Neuron (in vitro differentiated cells): ENCODE results near the gene TTR.

ENCODE experiments used
- H2AFZ ChIP-seq: one replicate; pipeline ENCODE4 v1.6.1; 2013; ENCODE audit warnings: low read depth, mild to moderate bottlenecking, inconsistent platforms, low read length, moderate library complexity
- H3K27me3 ChIP-seq: one replicate; pipeline ENCODE4 v1.6.1; 2013; ENCODE audit warnings: low read length; ENCODE audit not compliant: insufficient read depth
- H3K36me3 ChIP-seq: one replicate; pipeline ENCODE4 v1.6.1; 2013; ENCODE audit warnings: low read length; ENCODE audit not compliant: insufficient read depth
- H3K4me1 ChIP-seq: one replicate; pipeline ENCODE4 v1.6.1; 2013; ENCODE audit warnings: low read length; ENCODE audit not compliant: insufficient read depth
- H3K4me3 ChIP-seq: 2 replicates; pipeline ENCODE4 v1.5.1; 2013; ENCODE audit warnings: mild to moderate bottlenecking, low read length, moderate library complexity
- H3K9me3 ChIP-seq: one replicate; pipeline ENCODE4 v1.6.1; 2013; ENCODE audit warnings: low read length

The TTR gene

GRCh38 chr18:31565782-31566512, 25.7 kb upstream of the TTR start:
- Histone ChIP-seq H3K27me3 (peaks cover 5% of the 10 kb centered on the region), H3K4me3 (no peak overlapping the region), H3K9me3 (no peaks in the 10 kb centered on the region), H2AFZ (no peak overlapping the region), H3K4me1 (peaks cover 7% of the 10 kb centered on the region), H3K36me3 (no peaks in the 10 kb centered on the region)

DNA sequence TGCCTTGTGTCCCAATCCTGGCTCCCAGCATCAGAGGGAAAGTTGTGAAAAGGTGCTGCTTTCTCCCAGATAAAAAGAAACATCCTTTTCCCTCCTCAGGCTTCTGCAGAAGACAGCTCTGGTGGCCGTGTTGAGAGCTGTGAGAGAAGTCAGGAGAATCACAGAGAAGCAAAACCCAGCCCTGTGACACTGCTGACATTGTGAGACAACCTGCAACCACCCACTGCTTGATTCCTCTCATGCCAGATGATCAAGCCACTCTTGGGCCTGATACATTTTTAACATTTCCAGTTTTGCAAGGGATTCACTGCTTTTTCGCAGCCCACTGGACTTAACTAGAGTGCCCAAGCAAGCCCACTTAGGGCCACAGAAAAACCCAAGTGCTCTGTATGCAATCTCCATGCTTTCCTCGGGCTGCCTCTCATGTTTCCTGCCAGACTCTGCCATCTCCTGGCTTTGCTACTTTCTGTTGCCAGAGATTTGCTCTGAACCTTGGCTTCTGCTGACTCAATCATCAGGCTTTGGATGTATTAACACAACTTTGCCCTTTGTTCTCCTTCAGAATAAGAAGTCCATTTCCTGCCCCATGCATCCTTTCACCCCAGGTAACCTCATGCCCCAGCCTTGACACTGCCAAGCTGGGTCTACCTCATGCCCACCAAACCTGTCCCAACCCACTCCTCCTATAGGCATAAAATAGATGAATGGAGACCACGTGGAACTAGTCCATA, 24.9 kb upstream of the TTR start:
- Histone ChIP-seq H3K4me1 (peaks cover 11% of the 10 kb centered on the region), H3K36me3 (no peaks in the 10 kb centered on the region), H2AFZ (no peak overlapping the region), H3K27me3 (peaks cover 5% of the 10 kb centered on the region), H3K9me3 (no peaks in the 10 kb centered on the region), H3K4me3 (no peak overlapping the region)

DNA sequence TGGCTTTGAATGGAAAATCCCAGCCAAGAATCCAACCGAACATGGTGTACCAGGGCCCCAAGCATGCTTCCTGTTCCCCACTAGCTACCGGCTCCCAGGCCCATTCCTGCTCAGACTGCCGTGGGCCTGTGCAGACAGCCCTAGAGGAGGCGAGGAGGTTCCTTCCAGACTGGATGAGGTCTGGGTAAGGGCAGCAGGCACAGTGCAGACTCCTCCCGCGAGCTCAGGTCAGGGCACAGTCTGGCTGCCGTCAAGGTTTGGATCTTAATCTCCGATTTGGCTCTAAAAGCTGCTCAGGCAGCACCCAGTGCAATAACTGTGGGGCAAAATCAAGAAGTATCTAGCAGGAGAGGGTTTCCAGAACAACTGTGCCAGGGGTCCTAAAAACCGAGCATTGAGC, 19.3 kb upstream of the TTR start:
- no peaks in the 10 kb centered on the region for H3K27me3 ChIP-seq
- peaks cover 13% of the 10 kb centered on the region for H3K4me1 ChIP-seq
- no peaks in the 10 kb centered on the region for H3K9me3 ChIP-seq
- no peak overlapping the region for H3K4me3 ChIP-seq
- no peak overlapping the region for H2AFZ ChIP-seq
- no peaks in the 10 kb centered on the region for H3K36me3 ChIP-seq

GRCh38 chr18:31573051-31573450, 18.6 kb upstream of the TTR start:
- peaks cover 13% of the 10 kb centered on the region for H3K4me1 ChIP-seq
- H3K27me3 ChIP-seq: no peaks in the 10 kb centered on the region
- H3K36me3 ChIP-seq: no peaks in the 10 kb centered on the region
- no peaks in the 10 kb centered on the region for H3K9me3 ChIP-seq
- H3K4me3 ChIP-seq: no peak overlapping the region
- no peak overlapping the region for H2AFZ ChIP-seq

GRCh38 chr18:31574359-31574758, 17.3 kb upstream of the TTR start:
- no peaks in the 10 kb centered on the region for H3K36me3 ChIP-seq
- H3K4me1 ChIP-seq: peaks cover 13% of the 10 kb centered on the region
- H3K9me3 ChIP-seq: no peaks in the 10 kb centered on the region
- no peak overlapping the region for H3K4me3 ChIP-seq
- H3K27me3 ChIP-seq: no peaks in the 10 kb centered on the region
- H2AFZ ChIP-seq: no peak overlapping the region

- Histone ChIP-seq H3K4me3 (no peak overlapping the region), H3K36me3 (no peaks in the 10 kb centered on the region), H3K27me3 (no peaks in the 10 kb centered on the region), H2AFZ (no peak overlapping the region), H3K9me3 (no peaks in the 10 kb centered on the region), H3K4me1 (peaks cover 13% of the 10 kb centered on the region)
Measured at GRCh38 chr18:31575515-31576257, 16.0 kb upstream of the TTR start.

DNA sequence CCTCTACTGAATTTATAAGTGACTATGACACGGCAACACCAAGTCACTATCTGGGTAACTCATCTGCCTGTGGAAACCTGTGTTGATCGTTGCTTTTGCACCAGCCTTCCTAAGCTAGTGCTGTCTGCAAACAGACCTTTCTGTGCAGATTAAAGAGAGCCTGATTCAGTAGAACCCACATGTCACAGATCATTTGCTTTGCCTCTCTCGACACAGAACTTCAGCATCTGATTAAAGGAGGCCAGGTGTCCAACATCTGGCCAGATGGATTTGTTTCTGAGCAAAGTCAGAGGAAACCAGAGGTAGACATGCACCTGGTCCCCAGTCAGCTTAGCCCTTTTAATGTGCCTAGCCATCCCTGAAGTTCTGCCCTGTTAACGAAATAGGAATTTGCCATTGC, 15.0 kb upstream of the TTR start:
- no peaks in the 10 kb centered on the region for H3K9me3 ChIP-seq
- no peaks in the 10 kb centered on the region for H3K36me3 ChIP-seq

GRCh38 chr18:31577195-31577594, 14.5 kb upstream of the TTR start:
- H2AFZ ChIP-seq: no peak overlapping the region
- H3K27me3 ChIP-seq: no peaks in the 10 kb centered on the region
- no peaks in the 10 kb centered on the region for H3K9me3 ChIP-seq
- H3K4me1 ChIP-seq: peaks cover 8% of the 10 kb centered on the region
- no peak overlapping the region for H3K4me3 ChIP-seq
- no peaks in the 10 kb centered on the region for H3K36me3 ChIP-seq

More for the DNA sequence above, 15.0 kb upstream of the TTR start:
- H3K27me3 ChIP-seq: no peaks in the 10 kb centered on the region
- no peak overlapping the region for H3K4me3 ChIP-seq
- H2AFZ ChIP-seq: no peak overlapping the region
- H3K4me1 ChIP-seq: peaks cover 10% of the 10 kb centered on the region

- Histone ChIP-seq H3K4me3 (no peak overlapping the region), H3K27me3 (no peaks in the 10 kb centered on the region), H3K4me1 (peaks cover 8% of the 10 kb centered on the region), H3K36me3 (no peaks in the 10 kb centered on the region), H3K9me3 (no peaks in the 10 kb centered on the region), H2AFZ (no peak overlapping the region)
Measured at GRCh38 chr18:31578126-31578525, 13.6 kb upstream of the TTR start.

DNA sequence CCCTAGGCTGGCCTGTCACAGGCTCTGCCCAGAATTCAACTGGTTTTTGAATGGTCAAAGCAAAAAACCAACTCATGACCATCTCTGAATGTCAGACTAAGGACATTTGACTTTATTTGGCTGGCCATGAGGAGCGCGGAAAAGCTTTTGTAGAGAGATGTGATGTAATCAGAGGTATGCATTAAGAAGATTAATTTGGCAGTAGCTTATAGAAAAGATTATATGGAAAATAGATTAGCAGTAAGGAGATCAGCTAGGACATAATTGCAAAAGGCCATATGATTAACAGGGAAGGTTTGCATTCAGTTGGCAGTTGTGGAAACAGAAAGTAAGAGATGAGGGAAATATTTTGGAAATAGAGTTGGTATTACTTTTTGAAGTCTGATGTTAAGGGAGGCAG, 12.3 kb upstream of the TTR start:
- Histone ChIP-seq H3K9me3 (no peaks in the 10 kb centered on the region), H3K36me3 (no peaks in the 10 kb centered on the region), H3K4me3 (no peak overlapping the region), H2AFZ (no peak overlapping the region), H3K4me1 (peaks cover 8% of the 10 kb centered on the region), H3K27me3 (no peaks in the 10 kb centered on the region)

DNA sequence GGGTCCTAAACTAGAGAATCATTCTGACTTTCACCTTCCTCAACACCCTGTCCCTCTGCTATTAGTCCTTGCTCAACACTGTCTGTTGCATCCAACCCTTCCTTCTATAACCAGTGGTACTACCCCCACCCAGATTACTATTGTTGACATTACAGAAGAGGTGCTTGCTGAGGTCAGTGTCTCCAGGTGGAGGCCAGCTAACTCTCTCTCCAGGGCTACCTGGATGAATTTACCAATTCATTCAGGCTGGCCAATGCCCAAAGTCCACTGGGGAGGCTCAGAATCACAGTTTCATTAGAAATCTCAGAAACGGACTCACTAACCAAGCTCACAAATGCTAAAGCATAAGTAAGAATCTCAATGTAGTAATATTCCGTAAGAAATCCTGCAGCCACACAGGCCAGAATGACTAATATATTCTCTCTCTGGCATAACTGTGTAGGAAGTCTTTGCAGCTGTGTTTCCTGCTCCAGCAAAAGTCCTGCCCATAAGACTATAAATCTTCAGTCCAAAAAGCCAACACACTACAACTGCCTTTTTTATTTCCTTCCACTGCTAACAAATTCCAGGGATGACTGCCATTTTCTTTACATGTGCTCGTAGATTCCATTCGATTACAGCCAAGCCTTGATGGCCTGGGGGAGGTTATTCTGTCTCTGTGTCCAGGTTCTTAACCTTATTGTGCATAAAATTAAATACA, 10.0 kb upstream of the TTR start:
- no peaks in the 10 kb centered on the region for H3K9me3 ChIP-seq
- H3K36me3 ChIP-seq: no peaks in the 10 kb centered on the region
- H3K4me3 ChIP-seq: no peak overlapping the region
- H3K4me1 ChIP-seq: peaks cover 4% of the 10 kb centered on the region
- H2AFZ ChIP-seq: no peak overlapping the region
- H3K27me3 ChIP-seq: no peaks in the 10 kb centered on the region

DNA sequence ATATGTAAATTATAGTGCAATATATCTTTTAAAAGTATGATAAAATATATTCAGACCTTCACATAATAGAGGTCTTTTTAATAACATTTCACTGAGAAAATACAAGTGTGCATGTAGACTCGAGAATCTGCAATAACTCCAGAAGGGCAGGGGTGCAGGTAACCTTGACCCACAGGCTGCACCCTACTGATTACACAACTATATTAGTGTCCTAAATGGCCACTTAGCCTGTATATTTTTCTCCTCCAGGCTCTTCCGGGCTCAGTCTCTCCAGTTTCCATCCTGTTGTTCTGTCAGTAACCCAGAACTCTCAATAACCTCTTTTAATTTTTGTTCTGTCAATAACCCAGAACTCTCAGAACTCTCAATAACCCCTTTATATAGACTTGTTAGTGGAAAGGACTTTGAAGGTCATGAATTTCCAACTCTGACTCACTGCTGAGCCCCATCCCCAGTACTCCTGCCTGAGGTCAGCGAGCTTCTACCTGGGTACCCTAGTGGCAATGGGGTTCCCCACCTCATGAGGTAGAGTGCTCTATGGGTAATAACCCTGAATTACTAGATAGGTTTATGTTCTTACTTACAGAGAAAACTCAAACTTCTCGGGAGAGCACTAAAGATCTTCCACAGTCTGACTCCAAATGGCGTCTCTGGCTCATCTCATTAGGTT, 8.4 kb upstream of the TTR start:
- Histone ChIP-seq H3K4me3 (no peak overlapping the region), H2AFZ (no peak overlapping the region), H3K4me1 (peaks cover 12% of the 10 kb centered on the region), H3K27me3 (no peaks in the 10 kb centered on the region), H3K9me3 (no peaks in the 10 kb centered on the region), H3K36me3 (no peaks in the 10 kb centered on the region)
